COR-L47 (cell line): Measurements from ENCODE around the gene CELSR1.
"Not testable (repeated sequence)": the region's sequence is repeated elsewhere in the genome, so short reads cannot be mapped to it uniquely, and the experiment has no call there.

Source experiments
- DNase-seq: peaks from one replicate; lab custom pipeline; 2025; lab: John Stamatoyannopoulos, UW

Gene CELSR1

DNA sequence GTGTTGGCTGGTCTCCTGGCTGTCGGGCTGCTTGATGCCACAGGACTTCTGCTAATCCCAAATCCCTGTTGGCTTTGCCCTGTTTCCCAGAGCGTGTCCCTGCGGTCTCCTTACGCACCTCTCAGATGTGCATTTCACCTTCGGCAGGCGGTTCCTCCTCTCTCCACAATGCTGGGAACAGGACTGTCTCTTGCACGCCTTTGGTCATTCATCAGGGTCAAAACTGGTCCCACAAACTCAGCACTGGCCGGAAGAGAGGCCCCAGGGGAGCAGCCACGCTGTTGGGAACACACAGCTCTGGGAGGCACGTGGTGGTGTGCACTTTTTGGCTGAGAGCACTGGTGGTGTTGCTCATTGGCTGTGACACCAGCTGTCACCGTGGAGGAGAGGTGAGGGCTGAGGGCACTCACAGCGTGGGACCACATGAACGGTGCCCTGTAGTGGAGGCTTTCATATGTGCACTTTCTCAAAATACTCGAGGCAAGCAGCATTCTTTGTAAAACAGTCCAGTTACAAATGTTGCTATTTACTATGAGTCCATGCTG lies 217.2 kb downstream of the CELSR1 start:
- DNase-seq, result no peak

DNA sequence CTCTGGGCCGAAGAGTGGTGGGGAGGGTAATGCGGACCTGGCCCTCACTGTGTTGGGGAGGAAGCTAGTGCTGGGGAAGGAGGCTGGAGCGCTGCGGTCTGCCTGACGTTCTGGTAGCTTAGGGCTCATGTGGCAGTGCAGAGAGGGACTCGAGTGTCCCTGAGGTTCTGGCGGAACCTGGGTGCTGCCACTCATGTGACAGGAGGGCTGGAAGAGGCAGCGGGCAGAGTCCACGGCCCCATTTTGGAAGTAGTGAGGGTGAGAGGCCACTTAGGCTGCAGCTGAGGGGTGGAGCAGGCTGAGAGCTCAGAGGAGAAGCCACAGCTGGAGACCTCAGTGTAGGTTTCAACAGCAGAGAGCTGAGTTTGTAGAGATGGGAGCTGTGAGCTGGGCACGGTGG lies 218.1 kb downstream of the CELSR1 start:
- DNase-seq, result no peak

DNA sequence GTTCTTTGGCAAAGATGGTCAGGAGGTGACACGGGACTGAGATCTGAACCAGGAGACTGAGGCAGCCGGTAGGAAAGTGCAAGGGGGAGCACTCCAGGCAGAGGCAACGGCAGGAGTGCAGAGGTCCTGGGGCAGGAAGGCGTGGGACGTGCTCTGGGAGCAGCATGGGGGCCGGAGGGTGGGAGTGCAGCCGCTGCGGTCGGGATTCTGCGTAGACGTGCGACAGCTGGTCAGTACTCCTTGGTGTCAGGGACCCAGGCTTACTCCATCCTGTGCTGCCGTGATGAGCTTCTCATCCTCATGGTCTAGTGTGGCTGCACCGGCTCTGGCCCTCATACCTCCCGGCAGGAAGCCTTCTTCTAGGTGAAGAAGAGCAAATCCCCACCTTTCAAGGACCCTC lies 218.8 kb downstream of the CELSR1 start:
- no peak for DNase-seq

DNA sequence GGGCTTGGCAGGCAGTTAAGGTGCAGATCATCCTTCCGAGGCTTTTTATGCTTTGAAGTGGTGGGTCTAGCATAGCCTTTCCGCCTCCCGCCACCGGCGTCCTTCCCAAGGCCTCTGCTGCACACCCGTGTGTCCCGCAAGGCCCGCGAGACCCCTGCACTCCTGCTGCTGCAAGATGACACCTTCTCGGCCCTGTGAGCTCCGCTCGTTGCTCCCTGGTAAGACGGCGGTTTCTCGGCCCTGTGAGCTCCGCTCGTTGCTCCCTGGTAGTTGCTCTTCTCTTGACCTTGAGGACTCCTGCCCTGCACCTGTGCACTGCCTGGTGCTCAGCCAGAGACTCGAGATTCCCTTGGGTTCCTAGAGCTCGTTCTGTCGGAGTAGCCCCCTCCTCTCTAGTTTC lies 219.8 kb downstream of the CELSR1 start:
- no peak for DNase-seq

DNA sequence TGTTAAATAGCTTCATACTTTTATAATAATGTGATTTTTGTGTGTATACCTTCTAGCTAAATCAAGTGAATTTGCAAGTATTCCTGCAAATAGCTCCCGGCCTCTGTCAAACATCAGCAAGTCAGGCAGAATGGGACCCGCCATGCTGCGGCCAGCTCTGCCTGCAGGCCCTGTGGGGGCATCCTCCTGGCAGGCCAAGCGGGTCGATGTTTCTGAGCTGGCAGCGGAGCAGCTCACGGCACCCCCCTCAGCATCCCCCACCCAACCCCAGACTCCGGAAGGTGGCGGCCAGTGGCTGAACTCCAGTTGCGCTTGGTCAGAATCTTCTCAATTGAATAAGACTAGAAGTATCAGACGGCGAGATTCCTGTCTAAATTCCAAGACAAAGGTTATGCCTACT lies 221.4 kb downstream of the CELSR1 start:
- DNase-seq, result no peak

DNA sequence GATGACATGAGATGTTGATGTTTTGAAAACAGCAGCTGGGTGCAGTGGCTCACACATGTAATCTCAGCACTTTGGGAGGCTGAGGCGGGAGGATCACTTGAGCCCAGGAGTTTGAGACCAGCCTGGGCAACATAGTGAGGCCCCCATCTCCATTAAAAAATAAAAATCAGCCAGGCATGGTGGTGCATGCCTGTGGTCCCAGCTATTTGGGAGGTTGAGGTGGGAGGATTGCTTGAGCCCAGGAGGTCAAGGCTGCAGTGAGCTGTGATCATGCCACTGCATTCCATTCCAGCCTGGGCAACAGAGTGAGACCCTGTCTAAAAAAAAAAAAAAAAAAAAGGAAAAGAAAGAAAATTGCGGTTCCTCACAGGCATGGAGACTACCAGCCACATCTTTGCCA lies 224.6 kb downstream of the CELSR1 start:
- DNase-seq, result not testable (repeated sequence)

DNA sequence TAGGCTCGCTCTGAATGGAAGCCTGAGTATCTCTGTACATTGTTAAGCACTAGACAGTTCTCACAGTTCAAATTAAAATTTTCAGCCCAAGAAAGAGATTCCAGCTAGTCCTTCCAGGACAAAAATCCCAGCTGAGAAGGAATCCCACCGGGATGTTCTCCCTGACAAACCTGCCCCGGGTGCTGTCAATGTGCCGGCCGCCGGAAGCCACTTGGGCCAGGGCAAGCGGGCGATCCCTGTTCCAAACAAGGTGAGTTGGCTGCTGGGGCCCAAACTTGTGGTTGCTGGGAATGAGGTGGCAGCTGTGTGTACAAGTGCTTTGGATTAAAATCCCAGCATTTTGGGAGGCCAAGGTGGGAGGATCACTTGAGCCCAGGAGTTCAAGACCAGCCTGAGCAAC lies 225.4 kb downstream of the CELSR1 start:
- DNase-seq, result no peak
